AG10803 (cell line): ENCODE results near the gene FAM131B.

Experiments
- DNase-seq: peaks from one replicate; pipeline ENCODE4 v3.0.0; 2010; ENCODE audit warnings: low read depth
- H3K4me3 ChIP-seq: 2 replicates; pipeline ENCODE4 v1.5.1; 2011; ENCODE audit warnings: mild to moderate bottlenecking, low read length, control low read depth
- TF ChIP-seq, protein P1 (sequence below): conservative IDR thresholded peaks from 2 replicates; pipeline ENCODE4 v1.5.1; 2011; ENCODE audit warnings: mild to moderate bottlenecking, low read length, control low read depth, inconsistent platforms

The FAM131B gene

DNA sequence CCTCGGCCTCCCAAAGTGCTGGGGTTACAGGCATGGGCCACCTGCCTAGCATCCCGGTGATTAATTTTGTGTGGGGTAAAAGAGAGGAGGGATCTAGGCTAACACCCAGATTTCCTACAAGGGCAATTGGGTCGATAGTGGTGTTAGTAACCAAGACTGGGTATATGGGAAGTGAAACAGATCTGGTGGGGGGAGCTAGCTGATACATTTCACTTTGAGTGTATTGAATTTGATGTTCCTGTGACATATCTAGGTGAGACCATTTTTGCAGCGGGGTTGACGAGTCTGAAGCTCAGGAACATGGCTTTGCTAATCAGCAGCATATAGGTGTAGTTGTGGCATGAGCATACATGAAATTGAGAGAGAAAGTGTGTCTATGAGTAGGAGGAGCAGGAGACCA lies 34.6 kb downstream of the FAM131B start:
- TF ChIP-seq, protein P1, sequence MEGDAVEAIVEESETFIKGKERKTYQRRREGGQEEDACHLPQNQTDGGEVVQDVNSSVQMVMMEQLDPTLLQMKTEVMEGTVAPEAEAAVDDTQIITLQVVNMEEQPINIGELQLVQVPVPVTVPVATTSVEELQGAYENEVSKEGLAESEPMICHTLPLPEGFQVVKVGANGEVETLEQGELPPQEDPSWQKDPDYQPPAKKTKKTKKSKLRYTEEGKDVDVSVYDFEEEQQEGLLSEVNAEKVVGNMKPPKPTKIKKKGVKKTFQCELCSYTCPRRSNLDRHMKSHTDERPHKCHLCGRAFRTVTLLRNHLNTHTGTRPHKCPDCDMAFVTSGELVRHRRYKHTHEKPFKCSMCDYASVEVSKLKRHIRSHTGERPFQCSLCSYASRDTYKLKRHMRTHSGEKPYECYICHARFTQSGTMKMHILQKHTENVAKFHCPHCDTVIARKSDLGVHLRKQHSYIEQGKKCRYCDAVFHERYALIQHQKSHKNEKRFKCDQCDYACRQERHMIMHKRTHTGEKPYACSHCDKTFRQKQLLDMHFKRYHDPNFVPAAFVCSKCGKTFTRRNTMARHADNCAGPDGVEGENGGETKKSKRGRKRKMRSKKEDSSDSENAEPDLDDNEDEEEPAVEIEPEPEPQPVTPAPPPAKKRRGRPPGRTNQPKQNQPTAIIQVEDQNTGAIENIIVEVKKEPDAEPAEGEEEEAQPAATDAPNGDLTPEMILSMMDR, result no peak
- H3K4me3 ChIP-seq, result no peak overlapping the region
- no peak for DNase-seq

DNA sequence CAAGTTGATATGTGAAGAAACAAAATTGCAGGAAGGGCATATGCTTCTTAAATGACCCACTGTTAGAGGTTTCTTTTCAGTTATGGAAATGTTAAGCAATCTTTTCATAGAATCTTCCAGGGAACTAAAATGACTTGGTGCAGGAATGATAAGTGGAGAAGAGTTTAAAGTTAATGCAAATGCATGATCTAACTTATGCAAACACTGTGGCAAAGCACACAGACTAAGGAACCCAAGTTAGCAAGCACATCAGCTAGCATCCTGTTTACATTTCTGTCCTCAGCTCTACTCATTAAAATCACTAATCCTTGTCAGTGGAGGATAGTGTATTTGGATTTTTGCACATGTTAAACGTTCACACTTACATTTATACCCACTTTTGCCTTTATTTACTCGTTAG lies 37.3 kb downstream of the FAM131B start:
- TF ChIP-seq, protein P1, result no peak
- H3K4me3 ChIP-seq, result no peak overlapping the region
- no peak for DNase-seq

DNA sequence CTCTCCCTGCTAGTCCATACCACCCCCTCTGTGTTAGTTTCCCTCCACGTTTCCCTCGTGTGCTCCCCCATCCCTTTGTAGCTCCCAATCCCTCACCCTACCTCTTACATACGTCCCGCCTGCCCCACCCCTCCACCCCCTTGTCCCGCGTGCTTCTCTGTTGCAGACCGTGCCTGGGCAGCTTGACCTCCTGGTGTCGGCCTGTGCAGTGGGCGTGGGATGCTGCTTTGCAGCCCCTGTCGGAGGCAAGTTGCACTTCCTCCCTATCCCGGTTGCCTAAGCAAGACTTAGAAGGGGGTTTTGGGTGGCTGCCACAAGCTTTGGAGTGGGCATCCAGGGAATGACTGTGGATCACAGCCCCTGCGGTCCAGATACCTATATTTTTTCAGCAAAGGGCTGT lies 38.9 kb downstream of the FAM131B start:
- no peak overlapping the region for H3K4me3 ChIP-seq
- TF ChIP-seq, protein P1, result no peak
- no peak for DNase-seq

DNA sequence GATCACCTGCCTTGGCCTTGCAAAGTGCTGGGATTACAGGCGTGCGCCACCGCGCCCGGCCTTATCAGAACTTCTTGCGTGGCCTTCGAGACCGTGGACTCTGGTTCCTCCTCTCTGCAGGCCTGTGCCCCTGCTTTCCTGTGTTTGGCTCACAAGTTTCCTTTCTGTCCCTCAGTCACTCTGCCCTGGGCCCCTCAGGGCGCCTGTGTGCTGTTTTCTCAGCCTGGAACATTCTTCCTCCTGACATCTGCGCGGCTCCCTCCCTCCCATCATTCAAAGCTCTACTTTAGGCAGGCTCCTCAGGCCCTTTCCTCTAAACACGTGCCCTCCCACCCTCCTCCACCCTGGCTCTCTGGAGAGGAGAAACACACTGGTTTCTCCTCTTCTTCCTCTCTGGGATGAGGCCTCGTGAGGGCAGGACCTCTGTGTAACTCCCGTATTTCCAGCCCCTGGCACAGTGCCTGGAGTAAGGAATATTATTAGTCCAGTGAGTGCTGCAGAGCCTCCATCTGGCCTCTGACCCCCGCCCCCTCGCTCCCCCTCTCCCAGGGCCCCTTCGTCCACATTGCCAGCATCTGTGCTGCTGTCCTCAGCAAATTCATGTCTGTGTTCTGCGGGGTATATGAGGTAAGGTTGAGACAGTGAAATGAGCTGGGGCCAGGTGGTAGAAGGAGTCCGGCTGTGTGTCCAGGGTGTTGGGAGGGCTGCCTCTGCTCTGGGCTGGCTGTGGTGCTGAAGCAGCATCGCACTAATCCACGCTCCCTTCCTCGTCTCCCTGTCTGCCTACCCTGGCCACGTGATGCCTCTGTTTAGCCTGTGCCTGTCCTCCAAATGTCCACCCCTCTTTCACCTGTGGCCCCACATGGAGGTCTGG lies 39.5 kb downstream of the FAM131B start:
- no peak for DNase-seq
- TF ChIP-seq, protein P1, result no peak
- no peak overlapping the region for H3K4me3 ChIP-seq

GRCh38 chr7:143321734-143322133 lies 40.8 kb downstream of the FAM131B start:
- DNase-seq, result no peak
- TF ChIP-seq, protein P1, result 0 out of 2 replicates have a peak, but pooled peaks have one; percentile 20
- H3K4me3 ChIP-seq, result no peak overlapping the region

GRCh38 chr7:143321242-143321641 lies 41.3 kb downstream of the FAM131B start:
- no peak for DNase-seq
- no peak overlapping the region for H3K4me3 ChIP-seq
- TF ChIP-seq, protein P1, result no peak

DNA sequence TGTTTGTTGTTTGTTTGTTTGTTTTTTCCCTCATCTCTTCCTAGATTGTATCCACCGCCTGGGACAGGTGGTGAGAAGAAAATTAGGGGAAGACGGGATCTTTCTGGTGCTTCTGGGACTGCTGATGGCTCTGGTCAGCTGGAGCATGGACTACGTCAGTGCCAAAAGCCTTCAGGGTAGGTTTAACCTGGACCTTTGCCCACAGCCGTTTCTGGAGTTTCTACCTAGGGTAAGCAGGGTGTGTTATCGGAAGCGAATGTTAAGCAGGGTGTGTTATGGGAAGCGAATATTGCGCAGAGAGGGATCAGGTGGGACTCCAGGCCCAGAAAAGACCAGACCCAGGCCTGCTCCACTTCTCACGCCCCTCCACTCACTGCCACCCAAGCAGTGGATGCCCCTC lies 41.9 kb downstream of the FAM131B start:
- TF ChIP-seq, protein P1, result no peak
- DNase-seq, result no peak
- no peak overlapping the region for H3K4me3 ChIP-seq
